ENCODE data around the gene ARL3. TPM values are rescaled to one million over a fixed set of nuclear protein-coding genes. Genes with fewer than 3 reads are reported as not detected.

ARL3 gene
- total RNA-seq, 1 donor from 2014 or later = 7.3 TPM

- peaks cover 36% of the 10 kb centered on the region for H3K4me1 ChIP-seq
- H3K9me3 ChIP-seq = no peaks in the 10 kb centered on the region
- H3K27ac ChIP-seq = peak overlapping the region; percentile 99
- peak overlapping the region; percentile 91 for H3K4me3 ChIP-seq
- peak; percentile 51 to 59 for ATAC-seq
- intact Hi-C loops (cut with DNase I) = no loop called here
- peak; percentile 67 for TF ChIP-seq CTCF (IDR thresholded peaks at IDR 0.05)
- peaks cover 9% of the 10 kb centered on the region for H3K36me3 ChIP-seq
- H3K27me3 ChIP-seq (ENCODE audit: low read depth) = no peaks in the 10 kb centered on the region
- DNase-seq = peak; percentile 92
Measured at GRCh38 chr10:102644646-102645387, 69.4 kb downstream of the ARL3 start.

GRCh38 chr10:102644066-102644645 lies 70.0 kb downstream of the ARL3 start, which contains the start of gene TRIM8:
Gene TRIM8 (plus strand): TSS chr10:102644479. CDS start chr10:102644618, 139 bp downstream.
- Histone ChIP-seq H3K4me3 (peak within 1 kb of the TSS; percentile 91), H3K9me3 (no peaks in the 10 kb centered on the region), H3K27me3 (ENCODE audit: low read depth) (no peaks in the 10 kb centered on the region), H3K36me3 (peaks cover 9% of the 10 kb centered on the region), H3K4me1 (peaks cover 29% of the 10 kb centered on the region), H3K27ac (peak within 1 kb of the TSS; percentile 99)
- intact Hi-C loops (cut with DNase I) = no loop called here
- no peak for TF ChIP-seq CTCF (IDR thresholded peaks at IDR 0.05)
- peak; percentile 74 for DNase-seq
- ATAC-seq = peak in 1 of 2 donors; percentile 6

- intact Hi-C loops (cut with DNase I) = no loop called here
- H3K27ac ChIP-seq = peak overlapping the region; percentile 99
- peaks cover 23% of the 10 kb centered on the region for H3K4me1 ChIP-seq
- peak overlapping the region; percentile 91 for H3K4me3 ChIP-seq
- DNase-seq (peak; percentile 77), ATAC-seq (peak; percentile 6 to 20)
- H3K9me3 ChIP-seq = no peaks in the 10 kb centered on the region
- H3K36me3 ChIP-seq = peaks cover 6% of the 10 kb centered on the region
- TF ChIP-seq CTCF (IDR thresholded peaks at IDR 0.05) = no peak
- no peaks in the 10 kb centered on the region for H3K27me3 ChIP-seq (ENCODE audit: low read depth)
Measured at GRCh38 chr10:102643336-102644065, 70.7 kb downstream of the ARL3 start.

GRCh38 chr10:102642736-102643335 lies 71.4 kb downstream of the ARL3 start:
- ATAC-seq = peak in 1 of 2 donors; percentile 2
- TF ChIP-seq CTCF (IDR thresholded peaks at IDR 0.05) = no peak
- H3K36me3 ChIP-seq = no peaks in the 10 kb centered on the region
- peak; percentile 76 for DNase-seq
- no peaks in the 10 kb centered on the region for H3K9me3 ChIP-seq
- no peaks in the 10 kb centered on the region for H3K27me3 ChIP-seq (ENCODE audit: low read depth)
- H3K4me1 ChIP-seq = peaks cover 16% of the 10 kb centered on the region
- peak overlapping the region; percentile 99 for H3K27ac ChIP-seq
- H3K4me3 ChIP-seq = peak overlapping the region; percentile 91
- intact Hi-C loops (cut with DNase I) = no loop called here
